K562 (cell line): ENCODE measurements around the gene FRMPD1. TPM values are rescaled to one million over a fixed set of nuclear protein-coding genes. Genes with fewer than 3 reads are reported as not detected.

Source experiments
- ATAC-seq: fragments of 200-7000 bp; cut with Tn5 transposase; 3 replicates; pipeline ENCODE4 v1.9.1; 2020; ENCODE audit warnings: moderate library complexity
- BruUV-seq: library from RNA; stranded (reverse); fragments of 400-500 nt; replicated peaks from 2 replicates; lab custom pipeline; 2021; lab: Mats Ljungman, UMichigan
- CTCF ChIA-PET: fragments of 300-600 bp; formaldehyde crosslinking; extraction: SDS; loops from one replicate; lab custom pipeline; 2021; ENCODE audit warnings: low intra/inter-chr PET ratio; lab: Yijun Ruan, JAX
- POLR2A ChIA-PET: fragments of 300-600, 350-650 bp; sonication (Branson Sonifier 250); formaldehyde crosslinking; extraction: SDS; loops from one replicate; lab custom pipeline; 2021; ENCODE audit warnings: antibody characterized with exemption, inconsistent platforms; lab: Yijun Ruan, JAX
- DNase-seq, 4 experiments: peaks; one replicate each; pipeline versions ENCODE4 v3.0.0 to v3.0.0-alpha.2; 2011 to 2018; ENCODE audit warnings: low spot score in 3 of 4, mixed read lengths in 3 of 4; ENCODE audit errors: extremely low read depth in 1 of 4
- FAIRE-seq: peaks from 2 replicates; lab custom pipeline; 2011; peaks lifted over from hg19 to GRCh38; lab: Jason Lieb, UNC
- H2AFZ ChIP-seq: 2 replicates; pipeline ENCODE4 v1.6.0; 2011; ENCODE audit warnings: low read depth, low read length, control low read depth, inconsistent platforms
- H3K27ac ChIP-seq: fragments of 200-600 bp; 3 replicates; pipeline ENCODE4 v1.8.0; 2011; ENCODE audit warnings: low read depth, mild to moderate bottlenecking, control low read depth, inconsistent platforms, low read length, moderate library complexity, mixed read lengths; ENCODE audit errors: extremely low read depth
- H3K27me3 ChIP-seq, 2 experiments: fragments of 300-600 bp in 1 of 2; 2 replicates in 1 of 2; 3 replicates in 1 of 2; pipeline versions ENCODE4 v1.6.0 to v1.8.0; 2011; ENCODE audit warnings: inconsistent platforms in 2 of 2, low read length in 2 of 2, mild to moderate bottlenecking in 1 of 2, mixed read lengths in 1 of 2, moderate library complexity in 1 of 2; ENCODE audit not compliant: control insufficient read depth in 2 of 2, insufficient read depth in 2 of 2
- H3K36me3 ChIP-seq: fragments of 300-600 bp; 3 replicates; pipeline ENCODE4 v1.8.0; 2011; ENCODE audit warnings: mild to moderate bottlenecking, low read length, inconsistent platforms; ENCODE audit not compliant: control insufficient read depth, insufficient read depth
- H3K4me1 ChIP-seq, 2 experiments: fragments of 200-600 bp in 1 of 2; replicated peaks in 1 of 2; 2 replicates in 1 of 2; 3 replicates in 1 of 2; pipeline versions ENCODE4 v1.5.1 to v1.8.0; 2011; ENCODE audit warnings: inconsistent platforms in 2 of 2, low read length in 2 of 2, mild to moderate bottlenecking in 1 of 2, mixed read lengths in 1 of 2, moderate library complexity in 1 of 2; ENCODE audit not compliant: control insufficient read depth in 2 of 2, insufficient read depth in 2 of 2
- H3K4me2 ChIP-seq: 2 replicates; pipeline ENCODE4 v1.6.1; 2011; ENCODE audit warnings: low read length, control low read depth, inconsistent platforms, mixed read lengths; ENCODE audit not compliant: insufficient read depth
- H3K4me3 ChIP-seq: fragments of 200-600 bp; sonication (generic), shearing (Covaris generic); 2 replicates; pipeline ENCODE4 v1.5.1; 2016; ENCODE audit warnings: control low read depth, inconsistent platforms
- H3K79me2 ChIP-seq: fragments of 200-600 bp; 3 replicates; pipeline ENCODE4 v1.8.0; 2011; ENCODE audit warnings: low read length, inconsistent platforms; ENCODE audit not compliant: control insufficient read depth, insufficient read depth
- H3K9ac ChIP-seq, 2 experiments: 2 replicates each; pipeline versions ENCODE4 v1.6.0 to v1.6.1; 2011; ENCODE audit warnings: low read depth in 2 of 2, low read length in 2 of 2, control low read depth in 1 of 2, inconsistent platforms in 1 of 2, mild to moderate bottlenecking in 1 of 2, mixed read lengths in 1 of 2; ENCODE audit not compliant: insufficient read depth in 1 of 2
- H3K9me1 ChIP-seq: one replicate; pipeline ENCODE4 v1.6.0; 2011; ENCODE audit warnings: inconsistent platforms, mild to moderate bottlenecking, low read length, moderate library complexity; ENCODE audit not compliant: control insufficient read depth, insufficient read depth
- H3K9me3 ChIP-seq: replicated peaks from 2 replicates; pipeline ENCODE4 v1.5.1; 2011; ENCODE audit warnings: low read depth, low read length, inconsistent platforms; ENCODE audit not compliant: control insufficient read depth, insufficient read depth
- H4K20me1 ChIP-seq: replicated peaks from 2 replicates; pipeline ENCODE4 v1.6.1; 2011; ENCODE audit warnings: low read length, inconsistent platforms, mixed read lengths; ENCODE audit not compliant: control insufficient read depth, insufficient read depth
- CTCFL ChIP-seq: IDR thresholded peaks from 2 replicates; pipeline ENCODE4 v1.6.1; 2011; ENCODE audit warnings: borderline replicate concordance, low read depth, mild to moderate bottlenecking, moderate library complexity, low read length; ENCODE audit not compliant: insufficient read depth, poor library complexity, severe bottlenecking
- MAFK ChIP-seq: IDR thresholded peaks from 2 replicates; pipeline ENCODE4 v1.6.1; 2011; ENCODE audit warnings: low read length, improper control_type of control experiment
- RBM15 ChIP-seq: fragments of 200-400 bp; formaldehyde crosslinking; IDR thresholded peaks from 2 replicates; pipeline ENCODE4 v1.6.1; 2018; ENCODE audit warnings: mild to moderate bottlenecking, low read length, moderate library complexity; ENCODE audit not compliant: insufficient read depth
- ZEB2 ChIP-seq: fragments of 450-650 bp; IDR thresholded peaks from 2 replicates; pipeline ENCODE4 v1.6.1; 2016
- ZNF143 ChIP-seq: sonication (generic); formaldehyde crosslinking; IDR thresholded peaks from 2 replicates; pipeline ENCODE4 v1.9.0; 2022; ENCODE audit warnings: mild to moderate bottlenecking, missing genetic modification reagents
- WGBS: fragments of 100-300 bp; shearing (Covaris generic); methylation state at CpG from one replicate; pipeline ENCODE4 v1.1.6; 2016; ENCODE audit warnings: low coverage, mixed read lengths; ENCODE audit not compliant: insufficient coverage; ENCODE audit errors: missing lambda C conversion rate; 5-methylcytosine and 5-hydroxymethylcytosine counted together
- in situ Hi-C: fragments of 300-500 bp; cut with MboI; formaldehyde crosslinking; loops from 4 replicates; pipeline ENCODE4 v1.15.0; 2018; ENCODE audit warnings: inconsistent platforms, mixed read lengths
- intact Hi-C: fragments of 100-400 bp; cut with micrococcal nuclease; formaldehyde crosslinking; loops from 2 replicates; pipeline ENCODE4 v1.14.2; 2022
- polyA plus RNA-seq, 8 experiments: library from polyadenylated mRNA; depleted of rRNA in 4 of 8; stranded (reverse) in 5 of 8; unstranded in 3 of 8; fragments of >200 nt; fragmentation: Nextera tagmentation in 2 of 8; fragmentation: Illumina TruSeq in 1 of 8; extraction: Ambion mirVana in 2 of 8; extraction: Trizol in 1 of 8; gene quantifications; 2 replicates each; pipeline versions ENCODE4 v1.2.1 to v1.2.3, GENCODE V29; 2011 to 2014; ENCODE audit warnings: inconsistent platforms in 1 of 8, missing spikeins in 1 of 8
- total RNA-seq, 7 experiments: library from RNA; depleted of rRNA in 6 of 7; stranded (reverse); fragments of >200 nt in 6 of 7; fragmentation: Illumina TruSeq in 2 of 7; extraction: Trizol in 2 of 7; gene quantifications; 2 replicates each; pipeline versions ENCODE4 v1.2.1 to v1.2.3, GENCODE V29; 2011 to 2021; ENCODE audit warnings: low replicate concordance in 1 of 7
- TF ChIP-seq, protein P1 (sequence below), 3 experiments: fragments of 200-800 bp in 1 of 3; fragments of 250-450 bp in 1 of 3; fragments of 450-650 bp in 1 of 3; sonication (Bioruptor Pico) in 1 of 3; sonication (Bioruptor generic) in 1 of 3; formaldehyde crosslinking in 1 of 3; IDR thresholded peaks; 2 replicates each; pipeline versions ENCODE4 v1.6.1 to v1.8.0; 2016 to 2022; ENCODE audit warnings: mild to moderate bottlenecking in 2 of 3, missing genetic modification characterization in 2 of 3, missing compliant biosample characterization in 1 of 3, moderate library complexity in 1 of 3

Gene FRMPD1
- total and polyA plus RNA-seq, 9 of the 15 experiments (the other 6 are each of a cell fraction or from before 2014, with no cell fraction given), result not detected

GRCh38 chr9:37739222-37739621 is 88.5 kb downstream of the FRMPD1 start:
- Histone ChIP-seq H3K27ac (no peak overlapping the region), H3K4me3 (no peak overlapping the region), H3K79me2 (no peaks in the 10 kb centered on the region), H3K9me1 (peaks cover 4% of the 10 kb centered on the region), H2AFZ (no peak overlapping the region), H4K20me1 (no peaks in the 10 kb centered on the region), H3K4me2 (no peak overlapping the region), H3K4me1 (peaks cover 0 to 10% of the 10 kb centered on the region in 2 experiments; a peak in 2 of 5 replicates), H3K9ac (no peak overlapping the region), H3K9me3 (no peaks in the 10 kb centered on the region), H3K36me3 (no peaks in the 10 kb centered on the region), H3K27me3 (peaks cover 44 to 47% of the 10 kb centered on the region in 2 experiments)
- ATAC-seq, result peak; percentile 10; the same call in 2 of the 3 replicates
- CTCF ChIA-PET, result no interaction called here
- WGBS, result 17% methylated on average over 5 of the region's 5 CpGs
- no peak for FAIRE-seq
- no peak for DNase-seq
- no TSS peak for BruUV-seq
- POLR2A ChIA-PET, result interaction anchor here (0.7 to 0.9 kb wide), 2 partner anchors 9 to 15 kb away, joined by 3 read pairs; no protein-coding TSS in a partner anchor
- in situ Hi-C loops (loop anchor here (25.0 kb wide), 1 partner anchor 623 kb away; no protein-coding TSS in a partner anchor), intact Hi-C loops (no loop called here)
- no peak for TF ChIP-seq CTCFL
- no peak for TF ChIP-seq RBM15
- no peak for TF ChIP-seq ZEB2
- TF ChIP-seq, protein P1, sequence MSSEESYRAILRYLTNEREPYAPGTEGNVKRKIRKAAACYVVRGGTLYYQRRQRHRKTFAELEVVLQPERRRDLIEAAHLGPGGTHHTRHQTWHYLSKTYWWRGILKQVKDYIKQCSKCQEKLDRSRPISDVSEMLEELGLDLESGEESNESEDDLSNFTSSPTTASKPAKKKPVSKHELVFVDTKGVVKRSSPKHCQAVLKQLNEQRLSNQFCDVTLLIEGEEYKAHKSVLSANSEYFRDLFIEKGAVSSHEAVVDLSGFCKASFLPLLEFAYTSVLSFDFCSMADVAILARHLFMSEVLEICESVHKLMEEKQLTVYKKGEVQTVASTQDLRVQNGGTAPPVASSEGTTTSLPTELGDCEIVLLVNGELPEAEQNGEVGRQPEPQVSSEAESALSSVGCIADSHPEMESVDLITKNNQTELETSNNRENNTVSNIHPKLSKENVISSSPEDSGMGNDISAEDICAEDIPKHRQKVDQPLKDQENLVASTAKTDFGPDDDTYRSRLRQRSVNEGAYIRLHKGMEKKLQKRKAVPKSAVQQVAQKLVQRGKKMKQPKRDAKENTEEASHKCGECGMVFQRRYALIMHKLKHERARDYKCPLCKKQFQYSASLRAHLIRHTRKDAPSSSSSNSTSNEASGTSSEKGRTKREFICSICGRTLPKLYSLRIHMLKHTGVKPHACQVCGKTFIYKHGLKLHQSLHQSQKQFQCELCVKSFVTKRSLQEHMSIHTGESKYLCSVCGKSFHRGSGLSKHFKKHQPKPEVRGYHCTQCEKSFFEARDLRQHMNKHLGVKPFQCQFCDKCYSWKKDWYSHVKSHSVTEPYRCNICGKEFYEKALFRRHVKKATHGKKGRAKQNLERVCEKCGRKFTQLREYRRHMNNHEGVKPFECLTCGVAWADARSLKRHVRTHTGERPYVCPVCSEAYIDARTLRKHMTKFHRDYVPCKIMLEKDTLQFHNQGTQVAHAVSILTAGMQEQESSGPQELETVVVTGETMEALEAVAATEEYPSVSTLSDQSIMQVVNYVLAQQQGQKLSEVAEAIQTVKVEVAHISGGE (CRISPR knock-in tag; IDR thresholded peaks at IDR 0.05), result no peak
- TF ChIP-seq ZNF143, result no peak
- TF ChIP-seq MAFK, result no peak
- TF ChIP-seq, all 486 proteins: peak for 0
